HepG2 (cell line): Measurements from ENCODE around the gene MAT2A. TPM values are rescaled to one million over a fixed set of nuclear protein-coding genes. Genes with fewer than 3 reads are reported as not detected.

Experiments
- ATM ChIP-seq: fragments of 450-650 bp; IDR thresholded peaks from 2 replicates; pipeline ENCODE4 v1.7.1; 2017; ENCODE audit warnings: mild to moderate bottlenecking, borderline replicate concordance
- GFI1 ChIP-seq: sonication (generic); formaldehyde crosslinking; IDR thresholded peaks from 2 replicates; pipeline ENCODE4 v1.5.0; 2020; ENCODE audit warnings: missing genetic modification reagents, mild to moderate bottlenecking, borderline replicate concordance
- GTF3A ChIP-seq: sonication (generic); formaldehyde crosslinking; conservative IDR thresholded peaks from 2 replicates; pipeline ENCODE4 v1.4.0; 2020; ENCODE audit warnings: mild to moderate bottlenecking, missing genetic modification reagents
- HMG20A ChIP-seq: IDR thresholded peaks from 2 replicates; pipeline ENCODE4 v1.6.1; 2016; ENCODE audit warnings: borderline replicate concordance
- JARID2 ChIP-seq: sonication (generic); formaldehyde crosslinking; IDR thresholded peaks from 2 replicates; pipeline ENCODE4 v1.8.1; 2023; ENCODE audit warnings: missing genetic modification reagents, inconsistent platforms; ENCODE audit not compliant: insufficient replicate concordance
- RXRA ChIP-seq: sonication (generic); formaldehyde crosslinking; IDR thresholded peaks from 2 replicates; pipeline ENCODE4 v1.5.1; 2020; ENCODE audit warnings: missing genetic modification reagents
- SMC3 ChIP-seq: IDR thresholded peaks from 2 replicates; pipeline ENCODE4 v1.6.1; 2011; ENCODE audit warnings: low read length, improper control_type of control experiment
- TARDBP ChIP-seq: sonication (generic); formaldehyde crosslinking; IDR thresholded peaks from 2 replicates; pipeline ENCODE4 v1.8.0; 2022; ENCODE audit warnings: mild to moderate bottlenecking, missing genetic modification reagents
- ZFY ChIP-seq: sonication (generic); formaldehyde crosslinking; IDR thresholded peaks from 2 replicates; pipeline ENCODE4 v1.4.0; 2020; ENCODE audit warnings: missing genetic modification reagents
- ZFYVE20 ChIP-seq: sonication (generic); formaldehyde crosslinking; IDR thresholded peaks from 2 replicates; pipeline ENCODE4 v1.8.0; 2023; ENCODE audit warnings: low read depth, mild to moderate bottlenecking, moderate library complexity, missing genetic modification reagents, borderline replicate concordance
- ZNF678 ChIP-seq: sonication (generic); formaldehyde crosslinking; IDR thresholded peaks from 2 replicates; pipeline ENCODE4 v1.4.0; 2020; ENCODE audit warnings: mild to moderate bottlenecking, missing genetic modification reagents
- ZNF709 ChIP-seq: sonication (generic); formaldehyde crosslinking; IDR thresholded peaks from 2 replicates; pipeline ENCODE4 v1.5.0; 2020; ENCODE audit warnings: mild to moderate bottlenecking, missing genetic modification reagents
- ZSCAN12 ChIP-seq: sonication (generic); formaldehyde crosslinking; IDR thresholded peaks from 2 replicates; pipeline ENCODE4 v1.9.0; 2021; ENCODE audit warnings: mild to moderate bottlenecking, missing genetic modification reagents
- ZSCAN31 ChIP-seq: sonication (generic); formaldehyde crosslinking; IDR thresholded peaks from 2 replicates; pipeline ENCODE4 v1.5.0; 2020; ENCODE audit warnings: low read depth, mild to moderate bottlenecking, missing genetic modification reagents
- polyA plus RNA-seq, 8 experiments: library from polyadenylated mRNA; depleted of rRNA in 3 of 8; stranded (reverse) in 7 of 8; unstranded in 1 of 8; fragments of >200 nt; fragmentation: Illumina TruSeq in 4 of 8; extraction: Trizol in 4 of 8; gene quantifications; 2 replicates each; pipeline versions ENCODE4 v1.2.1 to v1.2.3, GENCODE V29; 2011 to 2016; ENCODE audit warnings: low read depth in 4 of 8, missing spikeins in 1 of 8, mixed read lengths in 1 of 8; ENCODE audit not compliant: insufficient read depth in 1 of 8
- total RNA-seq, 5 experiments: library from RNA; depleted of rRNA; stranded (reverse); fragments of >200 nt; fragmentation: Illumina TruSeq; extraction: Trizol; gene quantifications; 2 replicates each; pipeline ENCODE4 v1.2.3, GENCODE V29; 2016; ENCODE audit warnings: low read depth in 1 of 5
- TF ChIP-seq, protein P1 (sequence below): IDR thresholded peaks from 2 replicates; pipeline ENCODE4 v1.6.1; 2016; ENCODE audit warnings: low read depth, control low read depth
- TF ChIP-seq, protein P2 (sequence below), 2 experiments: fragments of 450-650 bp in 1 of 2; sonication (generic) in 1 of 2; formaldehyde crosslinking in 1 of 2; IDR thresholded peaks; 2 replicates each; pipeline versions ENCODE4 v1.6.1 to v1.8.0; 2016 to 2022; ENCODE audit warnings: antibody characterized with exemption in 1 of 2, mild to moderate bottlenecking in 1 of 2, missing genetic modification reagents in 1 of 2
- TF ChIP-seq, protein P3 (sequence below): sonication (generic); formaldehyde crosslinking; IDR thresholded peaks from 2 replicates; pipeline ENCODE4 v1.5.0; 2020; ENCODE audit warnings: missing genetic modification reagents

Gene MAT2A
- total and polyA plus RNA-seq, 2 of the 13 experiments (the other 11 are each of a cell fraction or from before 2014, with no cell fraction given) = 155 to 331 TPM

- TF ChIP-seq RXRA (CRISPR knock-in tag) (peak; percentile 96), ZFYVE20 (no peak), ZFY (CRISPR knock-in tag) (peak; percentile 55; the same call in 1 of the 2 replicates), ZSCAN12 (CRISPR knock-in tag) (no peak), TARDBP (CRISPR knock-in tag) (peak; percentile 96), SMC3 (peak; percentile 39), GTF3A (CRISPR knock-in tag) (peak; percentile 80; the same call in 1 of the 2 replicates), ZNF678 (CRISPR knock-in tag) (no peak), GFI1 (0 out of 2 replicates have a peak, but pooled peaks have one; percentile 83), ZSCAN31 (CRISPR knock-in tag) (peak; percentile 78), JARID2 (peak; percentile 8), HMG20A (CRISPR knock-in tag) (peak; percentile 75; the same call in 1 of the 2 replicates), ATM (no peak), ZNF709 (CRISPR knock-in tag) (peak; percentile 78; the same call in 1 of the 2 replicates)
- TF ChIP-seq, protein P1, sequence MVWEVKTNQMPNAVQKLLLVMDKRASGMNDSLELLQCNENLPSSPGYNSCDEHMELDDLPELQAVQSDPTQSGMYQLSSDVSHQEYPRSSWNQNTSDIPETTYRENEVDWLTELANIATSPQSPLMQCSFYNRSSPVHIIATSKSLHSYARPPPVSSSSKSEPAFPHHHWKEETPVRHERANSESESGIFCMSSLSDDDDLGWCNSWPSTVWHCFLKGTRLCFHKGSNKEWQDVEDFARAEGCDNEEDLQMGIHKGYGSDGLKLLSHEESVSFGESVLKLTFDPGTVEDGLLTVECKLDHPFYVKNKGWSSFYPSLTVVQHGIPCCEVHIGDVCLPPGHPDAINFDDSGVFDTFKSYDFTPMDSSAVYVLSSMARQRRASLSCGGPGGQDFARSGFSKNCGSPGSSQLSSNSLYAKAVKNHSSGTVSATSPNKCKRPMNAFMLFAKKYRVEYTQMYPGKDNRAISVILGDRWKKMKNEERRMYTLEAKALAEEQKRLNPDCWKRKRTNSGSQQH (CRISPR knock-in tag) = no peak; the same call in 1 of the 2 replicates
- TF ChIP-seq, protein P2, sequence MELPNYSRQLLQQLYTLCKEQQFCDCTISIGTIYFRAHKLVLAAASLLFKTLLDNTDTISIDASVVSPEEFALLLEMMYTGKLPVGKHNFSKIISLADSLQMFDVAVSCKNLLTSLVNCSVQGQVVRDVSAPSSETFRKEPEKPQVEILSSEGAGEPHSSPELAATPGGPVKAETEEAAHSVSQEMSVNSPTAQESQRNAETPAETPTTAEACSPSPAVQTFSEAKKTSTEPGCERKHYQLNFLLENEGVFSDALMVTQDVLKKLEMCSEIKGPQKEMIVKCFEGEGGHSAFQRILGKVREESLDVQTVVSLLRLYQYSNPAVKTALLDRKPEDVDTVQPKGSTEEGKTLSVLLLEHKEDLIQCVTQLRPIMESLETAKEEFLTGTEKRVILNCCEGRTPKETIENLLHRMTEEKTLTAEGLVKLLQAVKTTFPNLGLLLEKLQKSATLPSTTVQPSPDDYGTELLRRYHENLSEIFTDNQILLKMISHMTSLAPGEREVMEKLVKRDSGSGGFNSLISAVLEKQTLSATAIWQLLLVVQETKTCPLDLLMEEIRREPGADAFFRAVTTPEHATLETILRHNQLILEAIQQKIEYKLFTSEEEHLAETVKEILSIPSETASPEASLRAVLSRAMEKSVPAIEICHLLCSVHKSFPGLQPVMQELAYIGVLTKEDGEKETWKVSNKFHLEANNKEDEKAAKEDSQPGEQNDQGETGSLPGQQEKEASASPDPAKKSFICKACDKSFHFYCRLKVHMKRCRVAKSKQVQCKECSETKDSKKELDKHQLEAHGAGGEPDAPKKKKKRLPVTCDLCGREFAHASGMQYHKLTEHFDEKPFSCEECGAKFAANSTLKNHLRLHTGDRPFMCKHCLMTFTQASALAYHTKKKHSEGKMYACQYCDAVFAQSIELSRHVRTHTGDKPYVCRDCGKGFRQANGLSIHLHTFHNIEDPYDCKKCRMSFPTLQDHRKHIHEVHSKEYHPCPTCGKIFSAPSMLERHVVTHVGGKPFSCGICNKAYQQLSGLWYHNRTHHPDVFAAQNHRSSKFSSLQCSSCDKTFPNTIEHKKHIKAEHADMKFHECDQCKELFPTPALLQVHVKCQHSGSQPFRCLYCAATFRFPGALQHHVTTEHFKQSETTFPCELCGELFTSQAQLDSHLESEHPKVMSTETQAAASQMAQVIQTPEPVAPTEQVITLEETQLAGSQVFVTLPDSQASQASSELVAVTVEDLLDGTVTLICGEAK (IDR thresholded peaks at IDR 0.05) = no peak
- TF ChIP-seq, protein P2 (CRISPR knock-in tag; IDR thresholded peaks at IDR 0.05) = peak; percentile 29; the same call in 1 of the 2 replicates
- TF ChIP-seq, protein P3, sequence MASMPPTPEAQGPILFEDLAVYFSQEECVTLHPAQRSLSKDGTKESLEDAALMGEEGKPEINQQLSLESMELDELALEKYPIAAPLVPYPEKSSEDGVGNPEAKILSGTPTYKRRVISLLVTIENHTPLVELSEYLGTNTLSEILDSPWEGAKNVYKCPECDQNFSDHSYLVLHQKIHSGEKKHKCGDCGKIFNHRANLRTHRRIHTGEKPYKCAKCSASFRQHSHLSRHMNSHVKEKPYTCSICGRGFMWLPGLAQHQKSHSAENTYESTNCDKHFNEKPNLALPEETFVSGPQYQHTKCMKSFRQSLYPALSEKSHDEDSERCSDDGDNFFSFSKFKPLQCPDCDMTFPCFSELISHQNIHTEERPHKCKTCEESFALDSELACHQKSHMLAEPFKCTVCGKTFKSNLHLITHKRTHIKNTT (CRISPR knock-in tag) = no peak
These were observed 46.2 kb downstream of the MAT2A start (continued) for GRCh38 chr2:85584857-85585780.
